KBM-7 (cell line): ENCODE measurements around the gene PLEKHO1.

Experiments used
- DNase-seq: peaks from one replicate; pipeline ENCODE4 v3.0.0-alpha.2; 2015
- in situ Hi-C: fragments of 300-500 bp; cut with MboI; formaldehyde crosslinking; loops from 2 replicates; pipeline ENCODE4 v1.14.3; 2020; ENCODE audit warnings: low sequenced_read_pairs, low pct_unique_long_range_greater_than_20kb, mixed read lengths

PLEKHO1 gene

DNA sequence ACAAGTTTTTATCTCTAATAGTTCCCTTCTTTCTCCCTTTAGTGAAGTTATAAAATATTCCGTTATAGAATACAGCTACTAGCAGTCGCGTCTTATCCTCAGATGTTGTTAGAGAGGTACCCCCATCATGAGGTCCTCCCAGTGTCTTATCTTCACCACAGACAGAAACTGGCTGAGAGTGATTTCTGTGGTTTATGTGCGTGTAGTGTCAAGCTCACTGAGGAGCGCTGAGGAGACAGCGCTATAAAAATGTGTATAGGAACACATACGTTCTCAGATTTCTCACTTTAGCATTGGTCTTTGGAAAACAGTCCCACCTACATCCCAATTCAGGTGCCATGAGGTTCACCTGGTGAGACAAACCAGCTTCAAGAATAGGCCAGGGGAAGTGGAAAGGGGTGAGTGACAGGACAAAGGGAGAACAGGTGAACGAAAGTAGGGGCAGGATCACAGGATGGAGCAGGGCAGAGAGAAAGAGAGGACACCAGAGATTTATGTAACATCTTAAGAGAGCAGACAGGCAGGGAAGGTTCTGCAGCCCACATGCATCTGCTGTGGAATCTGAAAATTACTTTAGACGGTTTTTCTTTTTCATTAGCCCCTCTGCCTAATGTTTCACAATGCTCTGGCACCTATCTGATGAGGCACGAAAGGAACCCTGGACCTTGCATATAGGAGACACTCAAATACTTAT, 2.7 kb upstream of the PLEKHO1 start:
- in situ Hi-C loops, result no loop called here
- DNase-seq, result no peak

DNA sequence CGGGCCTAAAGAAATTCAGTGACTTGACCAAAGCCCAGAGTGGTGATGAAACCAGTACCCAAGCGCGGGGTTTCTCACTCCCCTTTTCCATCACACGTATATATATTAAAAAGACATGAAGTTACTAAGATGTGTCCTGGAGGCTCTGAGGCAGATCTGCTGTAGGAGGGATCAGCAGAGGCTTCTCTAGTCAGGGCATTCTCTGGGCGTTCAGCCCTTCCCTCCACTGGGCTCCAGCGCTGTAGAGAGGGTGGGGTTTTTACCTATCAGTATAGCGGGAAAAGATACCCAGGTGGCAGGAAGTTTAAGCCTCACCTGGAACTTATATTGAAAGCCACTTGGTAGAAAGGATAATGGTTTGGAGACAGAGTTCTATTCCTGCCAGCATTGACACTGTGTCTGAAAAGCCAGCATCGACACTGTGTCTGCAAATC, 862 bp upstream of the PLEKHO1 start:
- in situ Hi-C loops, result no loop called here
- no peak for DNase-seq

DNA sequence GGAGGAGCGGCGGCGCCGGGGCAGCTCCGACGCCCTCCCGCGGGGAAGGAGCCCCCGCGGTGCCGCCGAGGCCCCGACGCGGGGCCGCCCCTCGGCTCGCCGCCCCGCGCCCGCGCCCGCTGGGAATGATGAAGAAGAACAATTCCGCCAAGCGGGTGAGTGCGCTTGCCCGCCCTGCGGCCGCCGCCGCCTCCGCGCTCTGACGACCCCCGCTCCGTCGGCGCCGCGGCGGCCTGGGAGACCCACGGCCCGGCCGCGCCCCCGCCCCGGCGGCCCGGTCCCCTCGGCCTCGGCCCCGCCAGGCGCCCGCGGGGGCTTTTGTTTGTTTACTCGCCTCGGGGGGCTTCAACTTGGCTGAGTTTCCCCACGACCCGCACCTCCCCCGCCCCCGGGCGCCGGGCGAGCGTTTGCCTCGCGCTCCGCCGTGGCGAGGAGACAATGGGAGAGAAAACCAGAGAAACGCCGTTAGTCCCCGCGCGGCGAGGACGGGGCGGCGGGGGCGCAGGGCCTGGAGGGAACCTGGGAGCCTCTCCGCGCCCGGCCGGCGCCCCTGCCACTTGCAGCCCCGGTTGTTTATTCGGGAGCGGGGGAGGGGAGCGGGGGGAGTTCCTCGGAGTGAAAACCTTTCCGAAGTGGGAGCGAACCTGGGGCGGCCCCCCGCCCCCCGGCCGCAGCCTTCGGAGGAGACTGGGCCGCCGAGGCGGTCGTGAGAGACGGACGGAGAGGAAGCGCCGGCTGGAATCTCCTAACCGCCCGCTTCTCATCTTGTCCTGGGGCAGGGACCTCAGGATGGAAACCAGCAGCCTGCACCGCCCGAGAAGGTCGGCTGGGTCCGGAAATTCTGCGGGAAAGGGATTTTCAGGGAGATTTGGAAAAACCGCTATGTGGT, 661 bp downstream of the PLEKHO1 start:
- no peak for DNase-seq
- in situ Hi-C loops, result no loop called here

DNA sequence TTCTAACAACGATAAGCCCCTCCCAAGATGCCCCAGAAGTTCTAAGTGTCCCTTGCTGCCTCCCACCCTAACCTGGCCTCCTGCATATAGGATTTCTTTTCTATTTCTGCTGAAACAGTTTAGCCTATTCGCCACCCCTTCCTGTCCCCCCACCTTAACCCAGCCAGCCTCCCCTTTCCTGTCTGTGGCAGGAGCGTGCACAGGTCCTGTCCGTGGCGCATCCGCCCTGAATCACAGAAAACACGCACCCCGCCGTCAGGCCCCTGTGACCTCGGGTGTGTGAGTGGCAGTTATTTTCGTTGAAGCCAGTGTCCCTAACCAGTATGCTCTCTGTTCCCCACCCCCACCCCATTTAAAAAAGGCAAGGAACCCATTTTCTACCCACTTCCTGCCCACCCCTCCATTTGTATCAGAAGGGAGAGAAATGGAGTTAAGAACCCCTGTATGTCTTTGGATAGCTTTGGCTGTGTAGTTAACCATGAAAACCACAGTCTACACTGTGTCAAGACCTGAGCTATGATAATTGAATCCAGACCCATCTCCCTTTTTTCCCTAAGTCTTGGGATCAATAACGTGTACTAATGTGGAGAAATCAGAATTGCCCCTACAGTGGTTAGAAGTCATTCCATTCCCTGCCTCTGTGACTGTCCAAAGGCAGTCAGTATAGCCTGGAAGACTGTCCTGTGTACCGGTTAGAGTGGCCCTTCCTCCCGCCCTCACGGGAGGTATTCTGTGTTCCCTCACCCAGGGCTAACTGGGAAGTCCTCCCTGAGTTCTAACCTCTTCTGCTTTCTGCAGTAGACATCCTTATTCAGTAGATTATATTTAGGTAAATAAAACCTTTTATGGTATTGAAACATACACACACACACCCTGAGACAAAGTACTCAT, 1.8 kb downstream of the PLEKHO1 start:
- in situ Hi-C loops, result no loop called here
- peak; percentile 84 for DNase-seq

DNA sequence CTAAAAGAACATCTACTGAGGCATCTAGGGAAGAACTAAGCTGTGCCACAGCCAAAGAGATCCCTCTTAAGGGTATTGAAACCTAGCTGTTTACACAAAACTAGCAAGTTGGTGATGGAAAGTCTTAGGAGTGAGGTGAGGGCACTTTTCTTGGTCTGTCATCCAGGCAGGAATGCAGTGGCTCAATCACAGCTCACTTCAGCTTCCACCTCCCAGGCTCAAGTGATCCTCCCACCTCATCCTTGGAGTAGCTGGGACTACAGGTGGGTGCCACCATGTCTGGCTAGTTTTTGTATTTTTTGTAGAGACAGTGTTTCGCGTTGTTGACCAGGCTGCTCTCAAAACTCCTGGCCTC, 2.4 kb downstream of the PLEKHO1 start:
- in situ Hi-C loops, result no loop called here
- DNase-seq, result no peak

DNA sequence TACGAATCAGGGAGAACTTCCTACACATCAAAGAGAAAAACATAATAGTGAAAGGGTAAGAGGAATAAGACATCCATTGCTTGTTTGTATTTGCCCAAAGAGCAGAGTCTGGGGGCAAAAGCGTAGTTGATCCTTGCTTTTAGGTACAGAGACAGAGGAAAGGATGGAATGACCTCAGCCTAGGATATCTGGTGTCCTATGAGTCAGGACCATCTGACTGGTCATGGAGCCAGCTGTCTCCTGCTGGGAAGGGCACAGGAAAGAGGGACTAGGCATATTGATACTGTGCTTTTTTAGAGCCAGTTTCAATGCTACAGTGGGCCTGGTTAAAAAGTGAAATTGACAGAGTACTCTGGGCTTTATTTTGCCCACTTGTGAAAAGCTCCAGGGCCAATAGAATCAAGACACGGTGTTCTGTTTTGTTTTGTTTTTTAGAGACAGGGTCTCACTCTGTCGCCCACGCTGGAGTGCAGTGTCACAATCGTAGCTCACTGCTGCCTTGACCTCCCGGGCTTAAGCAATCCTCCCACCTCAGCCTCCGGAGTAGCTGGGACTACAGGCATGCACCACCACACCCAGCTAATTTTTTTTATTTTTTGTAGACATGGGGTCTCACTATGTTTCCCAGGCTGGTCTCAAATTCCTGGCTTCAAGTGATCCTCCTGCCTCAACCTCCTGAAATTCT, 3.2 kb downstream of the PLEKHO1 start:
- in situ Hi-C loops, result no loop called here
- DNase-seq, result no peak

DNA sequence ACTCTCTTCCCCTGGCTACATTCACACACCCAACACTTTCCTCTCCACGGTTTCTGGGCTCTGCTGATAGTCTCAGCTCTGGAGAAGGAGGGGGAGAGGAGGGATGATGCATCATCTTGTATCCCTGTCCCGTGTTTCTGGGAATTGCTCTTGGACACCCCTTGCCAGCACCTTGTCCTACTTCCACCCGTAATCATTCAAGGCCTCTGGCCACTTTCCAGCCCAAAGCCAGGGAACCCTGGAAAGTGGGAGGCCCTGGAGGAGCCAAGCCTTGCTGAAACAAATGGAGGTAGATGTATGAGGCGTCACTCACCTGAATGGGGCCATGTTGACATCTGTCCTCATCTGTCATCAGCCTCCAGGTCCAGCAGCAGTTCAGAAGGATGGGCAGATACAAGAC, 4.4 kb downstream of the PLEKHO1 start:
- in situ Hi-C loops, result no loop called here
- no peak for DNase-seq

DNA sequence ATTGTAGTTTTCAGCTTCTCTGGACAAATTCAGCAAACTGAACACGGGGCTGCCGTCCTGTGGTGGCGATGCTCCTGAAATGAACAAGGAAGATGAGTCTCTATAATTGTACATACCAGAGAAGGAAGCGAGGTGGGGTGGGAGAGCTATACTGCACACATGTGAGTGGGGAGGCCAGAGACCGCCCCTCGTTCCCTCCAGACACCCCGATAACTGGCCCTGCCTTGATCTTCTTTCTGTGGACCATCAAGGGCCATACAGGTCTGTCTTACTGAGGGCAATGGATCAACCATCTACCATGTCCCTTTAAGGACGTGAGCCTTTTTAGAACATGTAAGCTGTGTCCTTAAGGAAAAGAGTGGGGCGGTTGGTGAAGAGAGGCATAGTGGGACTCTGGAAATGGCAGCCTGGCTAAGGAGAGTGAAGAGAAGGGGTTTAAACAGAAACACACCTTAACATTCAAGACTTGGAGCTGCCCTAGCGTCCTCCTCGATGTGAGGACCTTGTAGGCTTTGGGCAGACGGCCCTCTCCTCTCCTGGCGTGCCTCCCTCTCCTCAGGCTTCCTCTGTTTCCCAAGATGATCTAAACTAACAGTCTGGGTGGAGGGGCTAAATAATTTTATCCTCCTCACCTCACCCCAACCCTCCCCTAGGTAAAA, 5.8 kb downstream of the PLEKHO1 start:
- in situ Hi-C loops, result no loop called here
- DNase-seq, result no peak

DNA sequence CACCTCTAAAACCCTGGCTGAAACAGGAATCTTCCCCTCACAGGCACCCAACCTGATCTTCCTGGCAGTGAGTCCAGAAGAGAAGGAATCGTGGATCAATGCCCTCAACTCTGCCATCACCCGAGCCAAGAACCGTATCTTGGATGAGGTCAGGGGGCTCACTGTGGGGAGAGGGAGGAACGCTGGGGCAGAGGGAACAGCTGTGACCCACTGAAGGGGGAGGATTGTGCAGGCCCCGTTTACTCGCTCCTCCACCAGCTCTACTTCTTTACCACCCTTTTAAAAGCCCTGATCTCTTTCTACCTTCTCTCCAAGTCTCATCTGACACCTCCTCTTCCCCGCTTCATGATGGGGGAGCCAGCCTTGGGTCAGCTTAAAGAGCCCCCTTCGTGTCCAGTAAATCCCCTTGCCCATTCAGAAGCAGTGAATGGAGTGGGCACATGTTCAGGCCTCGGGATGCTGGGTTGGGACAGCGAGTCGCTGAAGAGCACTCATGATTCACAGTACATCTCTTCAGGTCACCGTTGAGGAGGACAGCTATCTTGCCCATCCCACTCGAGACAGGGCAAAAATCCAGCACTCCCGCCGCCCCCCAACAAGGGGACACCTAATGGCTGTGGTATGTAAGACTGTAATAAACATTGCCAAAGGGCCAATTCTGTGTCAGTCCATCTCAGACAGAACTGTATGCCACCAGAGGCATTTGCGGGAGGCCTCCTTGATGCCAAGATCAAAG, 7.3 kb downstream of the PLEKHO1 start:
- DNase-seq, result no peak
- in situ Hi-C loops, result no loop called here

DNA sequence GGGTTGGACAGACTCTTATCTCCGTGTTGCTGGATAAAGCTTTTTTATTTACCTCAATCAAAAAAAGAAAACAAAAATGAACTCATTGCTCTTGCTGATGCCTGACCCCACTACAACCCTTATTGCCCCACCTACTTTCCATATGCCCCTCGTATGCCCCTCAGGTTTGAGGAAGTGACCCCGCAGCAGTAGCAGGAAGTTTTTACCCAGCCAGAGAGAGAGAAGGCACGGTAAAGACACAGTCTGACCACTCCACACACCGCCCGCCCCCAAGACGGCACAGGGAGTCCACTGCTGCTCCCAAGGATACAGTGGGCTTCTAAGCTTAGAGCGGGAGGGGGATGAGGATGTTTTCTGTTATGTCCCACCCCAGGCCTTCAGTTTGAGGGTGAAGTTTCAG, 9.8 kb downstream of the PLEKHO1 start:
- in situ Hi-C loops, result no loop called here
- peak; percentile 65 for DNase-seq

DNA sequence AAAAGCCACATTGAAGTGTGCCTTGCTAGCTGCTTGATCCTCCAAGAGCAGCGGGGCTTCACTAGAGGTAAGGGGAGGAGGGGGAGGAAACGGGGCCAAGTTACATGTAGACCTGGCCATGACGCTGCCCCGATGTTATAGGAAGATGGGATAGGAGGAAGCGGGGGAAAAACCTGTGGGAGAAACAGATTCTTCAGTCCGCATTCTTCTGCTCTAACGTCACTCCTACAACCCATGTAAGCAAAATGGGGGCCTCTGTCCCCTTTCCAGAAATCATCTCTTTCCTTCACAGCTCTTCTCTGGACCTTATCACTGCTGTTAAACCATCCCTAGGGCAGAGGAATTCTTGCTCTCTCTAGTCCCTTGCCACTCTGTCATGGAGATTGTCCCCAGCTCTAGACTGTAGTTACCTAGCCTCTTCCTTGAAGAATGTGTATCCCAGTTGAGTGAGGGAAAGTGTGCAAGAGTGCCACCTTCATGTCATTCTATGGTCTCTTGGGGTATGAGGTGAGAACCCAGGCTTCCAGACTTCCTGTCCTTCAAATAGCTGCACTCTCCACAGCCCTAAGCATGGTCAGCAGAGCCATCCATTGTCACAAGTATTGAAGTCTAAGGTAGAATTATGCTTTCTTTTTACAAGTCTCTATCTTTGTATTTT, 11.4 kb downstream of the PLEKHO1 start:
- no peak for DNase-seq
- in situ Hi-C loops, result no loop called here

DNA sequence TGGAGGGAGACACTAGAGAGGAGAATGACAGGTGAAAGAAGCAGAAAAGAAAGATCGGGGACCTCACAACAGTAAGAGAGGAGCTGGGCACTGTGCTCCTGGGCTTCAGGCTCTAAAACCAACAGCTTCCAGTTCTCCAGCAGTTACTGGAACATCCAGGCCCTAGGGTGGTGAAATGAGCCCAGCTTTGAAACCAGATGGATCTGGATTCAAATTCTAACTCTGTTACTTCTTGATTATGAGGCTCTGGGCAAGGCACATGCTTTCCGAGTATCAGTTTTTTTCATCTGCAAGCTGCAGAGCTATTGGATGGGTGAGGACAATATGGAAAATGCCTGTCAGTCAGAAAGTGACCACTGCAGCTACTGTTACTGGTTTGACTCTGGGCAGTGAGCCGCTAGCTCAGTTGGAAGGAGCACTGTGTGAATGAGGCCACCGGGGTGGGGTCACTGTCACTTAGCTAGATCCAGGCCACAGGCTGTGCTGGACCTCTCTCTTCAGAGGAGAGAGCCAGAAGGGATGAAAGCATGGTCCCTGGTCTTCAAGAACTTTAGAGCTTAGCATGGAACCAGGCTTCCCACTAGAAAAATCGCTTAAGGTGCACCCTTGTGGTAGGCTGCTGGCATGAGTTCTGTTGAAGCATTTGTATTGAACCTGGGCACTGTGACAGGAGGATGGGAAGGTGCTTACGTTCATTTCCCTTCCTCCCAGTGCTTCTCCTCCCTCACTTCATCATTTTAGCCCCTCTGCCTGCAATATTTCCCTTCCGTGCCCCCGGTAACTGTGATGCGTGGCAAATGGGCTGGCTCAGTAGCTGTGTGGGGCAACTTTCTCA, 12.2 kb downstream of the PLEKHO1 start:
- in situ Hi-C loops, result no loop called here
- DNase-seq, result no peak

DNA sequence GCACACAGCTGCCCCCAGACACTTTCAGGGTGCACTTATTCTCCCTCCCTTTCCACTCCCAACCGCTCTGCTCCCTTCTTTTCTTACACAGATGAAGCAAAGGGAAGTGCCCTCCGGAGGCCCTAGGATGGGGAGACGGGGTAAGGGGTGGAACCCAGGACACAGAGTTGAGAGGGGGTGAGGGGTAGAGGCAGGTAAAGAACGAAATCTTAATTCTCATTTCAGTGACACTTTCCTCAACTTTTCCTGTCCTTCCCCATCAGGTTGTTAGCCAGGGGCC, 12.8 kb downstream of the PLEKHO1 start:
- no peak for DNase-seq
- in situ Hi-C loops, result no loop called here

DNA sequence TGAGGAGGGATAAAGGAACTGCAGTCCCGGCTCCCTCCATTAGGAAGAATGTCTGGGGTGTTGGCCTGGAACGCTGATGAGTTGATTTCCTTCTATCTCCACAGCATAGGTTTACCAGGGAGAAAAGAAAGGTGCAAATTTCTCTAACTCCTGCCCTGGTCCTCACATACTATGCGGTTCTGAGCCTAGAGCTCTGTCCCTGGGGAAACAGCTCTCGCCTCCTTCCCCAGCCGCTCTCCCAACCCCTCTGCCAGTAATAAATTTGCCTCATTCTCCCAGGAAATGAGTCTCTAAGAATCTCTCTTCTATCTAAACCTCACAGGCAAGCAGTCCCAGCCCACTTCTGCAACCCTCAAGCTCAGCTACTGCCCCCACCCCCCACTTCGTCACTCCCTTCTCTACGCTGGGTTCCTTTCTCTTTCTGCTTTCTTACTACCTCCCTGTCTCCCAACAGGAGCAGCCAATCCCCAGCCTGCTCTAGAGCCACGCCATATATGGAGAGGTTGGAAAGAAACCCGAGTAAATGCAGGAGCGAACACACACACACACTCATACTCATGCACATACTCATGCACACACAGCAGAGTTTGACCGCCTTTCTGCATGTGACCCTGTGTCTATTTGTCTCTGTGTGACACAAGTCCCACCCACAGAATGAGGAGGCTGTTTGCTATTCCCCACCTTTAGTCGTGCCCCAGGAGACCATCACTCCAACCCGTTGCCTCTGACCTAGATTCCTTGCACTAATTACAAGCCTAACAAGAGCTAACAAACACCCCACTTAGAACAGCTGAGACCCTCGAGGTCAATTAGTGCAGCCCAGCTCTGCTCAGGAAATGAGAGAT, 13.4 kb downstream of the PLEKHO1 start:
- DNase-seq, result peak; percentile 95
- in situ Hi-C loops, result no loop called here

DNA sequence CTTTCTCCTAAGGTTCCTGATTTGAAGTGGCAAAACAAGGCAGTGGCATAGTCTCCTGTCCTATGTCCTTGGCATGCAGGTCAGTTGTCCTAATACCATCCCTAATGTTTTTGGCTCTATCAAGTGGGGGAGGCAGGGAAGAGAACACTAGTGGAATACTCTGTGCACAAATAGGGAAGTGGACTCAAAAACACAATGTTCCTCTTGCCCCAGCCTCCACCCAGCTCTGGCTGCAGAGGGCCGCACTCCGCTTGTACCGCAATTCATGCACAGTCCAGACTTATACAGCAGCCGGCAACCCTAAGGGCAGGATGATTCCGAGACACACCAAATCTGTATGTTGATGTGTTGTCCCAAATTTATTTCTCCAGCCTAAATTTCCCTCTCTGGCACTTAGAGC, 14.5 kb downstream of the PLEKHO1 start:
- DNase-seq, result no peak
- in situ Hi-C loops, result no loop called here

DNA sequence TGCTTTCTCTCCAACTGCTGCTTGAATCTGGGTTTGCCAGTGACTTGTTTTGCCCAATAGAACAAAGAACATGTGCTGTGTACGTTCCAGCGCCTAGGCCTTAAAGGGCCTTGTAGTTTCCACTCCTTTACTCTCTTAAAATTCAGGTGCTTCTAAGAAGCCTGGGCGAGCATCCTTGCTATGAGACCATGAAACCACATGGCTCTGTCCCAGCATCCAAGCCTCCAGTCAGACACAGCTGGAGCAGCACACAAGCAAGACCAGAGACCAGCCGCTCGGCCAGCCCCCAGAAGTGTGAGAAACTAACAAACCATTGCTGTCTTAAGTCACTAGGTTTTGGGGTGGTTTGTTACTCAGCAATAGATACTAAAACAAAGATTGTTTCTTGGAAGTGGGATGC, 15.1 kb downstream of the PLEKHO1 start:
- in situ Hi-C loops, result no loop called here
- DNase-seq, result no peak
